HL-60 (cell line): ENCODE data around the gene MTSS2.

Experiments used
- DNase-seq, 2 experiments: peaks; one replicate each; pipeline ENCODE4 v3.0.0-alpha.2; 2010 to 2020; ENCODE audit warnings: low read depth in 1 of 2, low spot score in 1 of 2
- H3K27ac ChIP-seq: fragments of 250-450 bp; sonication (Bioruptor Pico); replicated peaks from 2 replicates; pipeline ENCODE4 v1.5.1; 2020; ENCODE audit warnings: mild to moderate bottlenecking, moderate library complexity
- H3K27me3 ChIP-seq: fragments of 250-450 bp; sonication (Bioruptor Pico); 2 replicates; pipeline ENCODE4 v1.5.1; 2021; ENCODE audit warnings: mild to moderate bottlenecking, moderate library complexity; ENCODE audit not compliant: insufficient read depth, poor library complexity, severe bottlenecking
- H3K4me3 ChIP-seq: replicated peaks from 2 replicates; pipeline ENCODE4 v1.5.1; 2011; ENCODE audit warnings: mild to moderate bottlenecking, control low read depth, low read length; ENCODE audit not compliant: insufficient read depth
- CTCF ChIP-seq: IDR thresholded peaks from one replicate; pipeline ENCODE4 v1.5.1; 2011; ENCODE audit warnings: low read length, control low read depth, inconsistent platforms; ENCODE audit not compliant: insufficient read depth
- GABPA ChIP-seq: IDR thresholded peaks from 2 replicates; pipeline ENCODE4 v1.6.1; 2012; ENCODE audit warnings: low read depth
- POLR2AphosphoS5 ChIP-seq: IDR thresholded peaks from 2 replicates; pipeline ENCODE4 v1.6.1; 2012; ENCODE audit warnings: low read depth
- REST ChIP-seq: IDR thresholded peaks from 2 replicates; pipeline ENCODE4 v1.6.1; 2012; ENCODE audit warnings: low read depth; ENCODE audit not compliant: insufficient replicate concordance
- SPI1 ChIP-seq: IDR thresholded peaks from 2 replicates; pipeline ENCODE4 v1.6.1; 2012; ENCODE audit warnings: low read depth, mild to moderate bottlenecking, borderline replicate concordance

Gene MTSS2

GRCh38 chr16:70656065-70656711, 29.7 kb downstream of the MTSS2 start:
- Histone ChIP-seq H3K27ac (no peak overlapping the region), H3K4me3 (no peak overlapping the region), H3K27me3 (no peaks in the 10 kb centered on the region)
- DNase-seq: no peak
- TF ChIP-seq GABPA (no peak), SPI1 (no peak), POLR2AphosphoS5 (no peak), REST (no peak), CTCF (no peak)

GRCh38 chr16:70653809-70654771, 31.8 kb downstream of the MTSS2 start:
- TF ChIP-seq SPI1 (no peak), CTCF (peak; percentile 59), GABPA (no peak)
- peak; percentile 41 to 79 for DNase-seq
- H3K27ac ChIP-seq: no peak overlapping the region
- H3K27me3 ChIP-seq: no peaks in the 10 kb centered on the region
- no peak overlapping the region for H3K4me3 ChIP-seq

- no peak overlapping the region for H3K4me3 ChIP-seq
- TF ChIP-seq SPI1 (no peak), REST (no peak)
- no peak for DNase-seq
- H3K27me3 ChIP-seq: no peaks in the 10 kb centered on the region
- no peak overlapping the region for H3K27ac ChIP-seq
Measured at GRCh38 chr16:70653406-70653805, 32.4 kb downstream of the MTSS2 start.

- TF ChIP-seq SPI1 (no peak), GABPA (no peak), REST (no peak), POLR2AphosphoS5 (no peak), CTCF (no peak)
- no peaks in the 10 kb centered on the region for H3K27me3 ChIP-seq
- no peak for DNase-seq
- no peak overlapping the region for H3K4me3 ChIP-seq
- H3K27ac ChIP-seq: no peak overlapping the region
Measured at GRCh38 chr16:70652322-70652721, 33.5 kb downstream of the MTSS2 start.
